HepG2 (cell line): ENCODE measurements around the gene APC2. TPM values are rescaled to one million over a fixed set of nuclear protein-coding genes. Genes with fewer than 3 reads are reported as not detected.
A peak's percentile ranks its signal among the peaks of the same experiment; 100 is the strongest.

Experiments
- AHDC1 ChIP-seq: sonication (generic); formaldehyde crosslinking; IDR thresholded peaks from 2 replicates; pipeline ENCODE4 v1.5.1; 2020; ENCODE audit warnings: mild to moderate bottlenecking, missing genetic modification reagents, borderline replicate concordance
- ATF7-NPFF ChIP-seq: sonication (generic); formaldehyde crosslinking; IDR thresholded peaks from 2 replicates; pipeline ENCODE4 v1.8.1; 2023; ENCODE audit warnings: mild to moderate bottlenecking, low read depth, missing genetic modification reagents, moderate library complexity
- ISX ChIP-seq: sonication (generic); formaldehyde crosslinking; conservative IDR thresholded peaks from 2 replicates; pipeline ENCODE4 v1.5.0; 2020; ENCODE audit warnings: missing genetic modification reagents
- SALL1 ChIP-seq: sonication (generic); formaldehyde crosslinking; IDR thresholded peaks from 2 replicates; pipeline ENCODE4 v1.8.0; 2022; ENCODE audit warnings: mild to moderate bottlenecking, missing genetic modification reagents
- SPEN ChIP-seq: sonication (generic); formaldehyde crosslinking; IDR thresholded peaks from 2 replicates; pipeline ENCODE4 v1.5.1; 2020; ENCODE audit warnings: low read depth, mild to moderate bottlenecking, missing genetic modification reagents
- ZBTB7B ChIP-seq: sonication (generic); formaldehyde crosslinking; IDR thresholded peaks from 2 replicates; pipeline ENCODE4 v1.4.0; 2020; ENCODE audit warnings: missing genetic modification reagents
- ZNF180 ChIP-seq: sonication (generic); formaldehyde crosslinking; IDR thresholded peaks from 2 replicates; pipeline ENCODE4 v1.4.0; 2020; ENCODE audit warnings: low read depth, missing genetic modification reagents, borderline replicate concordance
- ZNF282 ChIP-seq: fragments of 450-650 bp; IDR thresholded peaks from 2 replicates; pipeline ENCODE4 v1.6.1; 2018; ENCODE audit not compliant: partially characterized antibody
- ZNF770 ChIP-seq: sonication (generic); formaldehyde crosslinking; IDR thresholded peaks from 2 replicates; pipeline ENCODE4 v1.5.0; 2020; ENCODE audit warnings: mild to moderate bottlenecking, missing genetic modification reagents
- polyA plus RNA-seq, 8 experiments: library from polyadenylated mRNA; depleted of rRNA in 3 of 8; stranded (reverse) in 7 of 8; unstranded in 1 of 8; fragments of >200 nt; fragmentation: Illumina TruSeq in 4 of 8; extraction: Trizol in 4 of 8; gene quantifications; 2 replicates each; pipeline versions ENCODE4 v1.2.1 to v1.2.3, GENCODE V29; 2011 to 2016; ENCODE audit warnings: low read depth in 4 of 8, missing spikeins in 1 of 8, mixed read lengths in 1 of 8; ENCODE audit not compliant: insufficient read depth in 1 of 8
- total RNA-seq, 5 experiments: library from RNA; depleted of rRNA; stranded (reverse); fragments of >200 nt; fragmentation: Illumina TruSeq; extraction: Trizol; gene quantifications; 2 replicates each; pipeline ENCODE4 v1.2.3, GENCODE V29; 2016; ENCODE audit warnings: low read depth in 1 of 5
- TF ChIP-seq, protein P1 (sequence below): sonication (generic); formaldehyde crosslinking; IDR thresholded peaks from 2 replicates; pipeline ENCODE4 v1.8.1; 2022; ENCODE audit warnings: low read depth, mild to moderate bottlenecking, missing genetic modification reagents

The APC2 gene
- total and polyA plus RNA-seq, 2 of the 13 experiments (the other 11 are each of a cell fraction or from before 2014, with no cell fraction given): 0.08 to 0.22 TPM

DNA sequence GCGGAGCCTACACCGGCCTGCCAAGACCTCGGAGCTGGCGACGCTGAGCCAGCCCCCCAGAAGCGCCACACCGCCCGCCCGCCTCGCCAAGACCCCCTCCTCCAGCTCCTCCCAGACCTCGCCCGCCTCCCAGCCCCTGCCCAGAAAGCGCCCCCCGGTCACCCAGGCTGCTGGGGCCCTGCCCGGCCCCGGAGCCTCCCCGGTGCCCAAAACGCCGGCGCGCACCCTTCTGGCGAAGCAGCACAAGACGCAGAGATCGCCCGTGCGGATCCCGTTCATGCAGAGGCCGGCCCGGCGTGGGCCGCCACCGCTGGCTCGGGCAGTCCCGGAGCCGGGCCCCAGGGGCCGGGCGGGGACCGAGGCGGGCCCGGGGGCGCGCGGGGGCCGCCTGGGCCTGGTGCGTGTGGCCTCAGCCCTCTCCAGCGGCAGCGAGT lies 18.9 kb downstream of the APC2 start (continued):
- TF ChIP-seq AHDC1 (CRISPR knock-in tag) (no peak), ISX (CRISPR knock-in tag) (no peak), ZNF770 (no peak), SPEN (CRISPR knock-in tag) (no peak), ZBTB7B (CRISPR knock-in tag) (no peak), ZNF282 (no peak), ZNF180 (no peak), SALL1 (CRISPR knock-in tag) (no peak), ATF7-NPFF (0 out of 2 replicates have a peak, but pooled peaks have one; percentile 3)
- TF ChIP-seq, protein P1, sequence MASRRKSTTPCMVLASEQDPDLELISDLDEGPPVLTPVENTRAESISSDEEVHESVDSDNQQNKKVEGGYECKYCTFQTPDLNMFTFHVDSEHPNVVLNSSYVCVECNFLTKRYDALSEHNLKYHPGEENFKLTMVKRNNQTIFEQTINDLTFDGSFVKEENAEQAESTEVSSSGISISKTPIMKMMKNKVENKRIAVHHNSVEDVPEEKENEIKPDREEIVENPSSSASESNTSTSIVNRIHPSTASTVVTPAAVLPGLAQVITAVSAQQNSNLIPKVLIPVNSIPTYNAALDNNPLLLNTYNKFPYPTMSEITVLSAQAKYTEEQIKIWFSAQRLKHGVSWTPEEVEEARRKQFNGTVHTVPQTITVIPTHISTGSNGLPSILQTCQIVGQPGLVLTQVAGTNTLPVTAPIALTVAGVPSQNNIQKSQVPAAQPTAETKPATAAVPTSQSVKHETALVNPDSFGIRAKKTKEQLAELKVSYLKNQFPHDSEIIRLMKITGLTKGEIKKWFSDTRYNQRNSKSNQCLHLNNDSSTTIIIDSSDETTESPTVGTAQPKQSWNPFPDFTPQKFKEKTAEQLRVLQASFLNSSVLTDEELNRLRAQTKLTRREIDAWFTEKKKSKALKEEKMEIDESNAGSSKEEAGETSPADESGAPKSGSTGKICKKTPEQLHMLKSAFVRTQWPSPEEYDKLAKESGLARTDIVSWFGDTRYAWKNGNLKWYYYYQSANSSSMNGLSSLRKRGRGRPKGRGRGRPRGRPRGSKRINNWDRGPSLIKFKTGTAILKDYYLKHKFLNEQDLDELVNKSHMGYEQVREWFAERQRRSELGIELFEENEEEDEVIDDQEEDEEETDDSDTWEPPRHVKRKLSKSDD (CRISPR knock-in tag): no peak
